HEK293T (cell line): ENCODE results near the gene ACHE.
A peak's percentile ranks its signal among the peaks of the same experiment; 100 is the strongest.

Source experiments
- CTCF ChIA-PET: fragments of 350-600 bp; formaldehyde crosslinking; extraction: SDS; loops from one replicate; lab custom pipeline; 2021; ENCODE audit warnings: antibody characterized with exemption, inconsistent platforms; lab: Yijun Ruan, JAX
- POLR2A ChIA-PET: fragments of 350-600 bp; formaldehyde crosslinking; extraction: SDS; loops from one replicate; lab custom pipeline; 2020; ENCODE audit warnings: antibody characterized with exemption, inconsistent platforms; lab: Yijun Ruan, JAX
- DNase-seq: peaks from one replicate; pipeline ENCODE4 v3.0.0; 2012; ENCODE audit warnings: mixed read lengths; ENCODE audit errors: extremely low spot score
- ARNT ChIP-seq: fragments of 450-650 bp; IDR thresholded peaks from 2 replicates; pipeline ENCODE4 v1.6.1; 2017; ENCODE audit warnings: mild to moderate bottlenecking
- BHLHE40 ChIP-seq: fragments of 450-650 bp; IDR thresholded peaks from 2 replicates; pipeline ENCODE4 v1.6.1; 2016; ENCODE audit warnings: mild to moderate bottlenecking, moderate library complexity, borderline replicate concordance
- CTBP1 ChIP-seq: fragments of 450-650 bp; IDR thresholded peaks from 2 replicates; pipeline ENCODE4 v1.6.1; 2016; ENCODE audit warnings: borderline replicate concordance
- ELF4 ChIP-seq: fragments of 450-650 bp; IDR thresholded peaks from 2 replicates; pipeline ENCODE4 v1.6.1; 2017; ENCODE audit warnings: antibody characterized with exemption
- FOXA1 ChIP-seq: fragments of 450-650 bp; IDR thresholded peaks from 2 replicates; pipeline ENCODE4 v1.6.1; 2016; ENCODE audit warnings: mild to moderate bottlenecking
- FOXK2 ChIP-seq: fragments of 450-650 bp; IDR thresholded peaks from 2 replicates; pipeline ENCODE4 v1.6.1; 2016; ENCODE audit warnings: mild to moderate bottlenecking
- FOXM1 ChIP-seq: fragments of 450-650 bp; IDR thresholded peaks from 2 replicates; pipeline ENCODE4 v1.6.1; 2017; ENCODE audit warnings: mild to moderate bottlenecking, borderline replicate concordance
- HDGF ChIP-seq: fragments of 450-650 bp; IDR thresholded peaks from 2 replicates; pipeline ENCODE4 v1.6.1; 2017; ENCODE audit warnings: antibody characterized with exemption, borderline replicate concordance
- L3MBTL2 ChIP-seq: fragments of 450-650 bp; conservative IDR thresholded peaks from 2 replicates; pipeline ENCODE4 v1.6.1; 2016; ENCODE audit warnings: mild to moderate bottlenecking
- NFRKB ChIP-seq: fragments of 450-650 bp; IDR thresholded peaks from 2 replicates; pipeline ENCODE4 v1.6.1; 2016; ENCODE audit warnings: mild to moderate bottlenecking, moderate library complexity
- SP1 ChIP-seq: fragments of 450-650 bp; IDR thresholded peaks from 2 replicates; pipeline ENCODE4 v1.6.1; 2017
- SUZ12 ChIP-seq: fragments of 450-650 bp; IDR thresholded peaks from 2 replicates; pipeline ENCODE4 v1.6.1; 2016; ENCODE audit warnings: mild to moderate bottlenecking
- TARDBP ChIP-seq: fragments of 450-650 bp; IDR thresholded peaks from 2 replicates; pipeline ENCODE4 v1.6.1; 2016
- ZNF384 ChIP-seq: fragments of 450-650 bp; IDR thresholded peaks from 2 replicates; pipeline ENCODE4 v1.6.1; 2016
- TF ChIP-seq, protein P1 (sequence below): fragments of 450-650 bp; IDR thresholded peaks from 2 replicates; pipeline ENCODE4 v1.6.1; 2016

Gene ACHE

DNA sequence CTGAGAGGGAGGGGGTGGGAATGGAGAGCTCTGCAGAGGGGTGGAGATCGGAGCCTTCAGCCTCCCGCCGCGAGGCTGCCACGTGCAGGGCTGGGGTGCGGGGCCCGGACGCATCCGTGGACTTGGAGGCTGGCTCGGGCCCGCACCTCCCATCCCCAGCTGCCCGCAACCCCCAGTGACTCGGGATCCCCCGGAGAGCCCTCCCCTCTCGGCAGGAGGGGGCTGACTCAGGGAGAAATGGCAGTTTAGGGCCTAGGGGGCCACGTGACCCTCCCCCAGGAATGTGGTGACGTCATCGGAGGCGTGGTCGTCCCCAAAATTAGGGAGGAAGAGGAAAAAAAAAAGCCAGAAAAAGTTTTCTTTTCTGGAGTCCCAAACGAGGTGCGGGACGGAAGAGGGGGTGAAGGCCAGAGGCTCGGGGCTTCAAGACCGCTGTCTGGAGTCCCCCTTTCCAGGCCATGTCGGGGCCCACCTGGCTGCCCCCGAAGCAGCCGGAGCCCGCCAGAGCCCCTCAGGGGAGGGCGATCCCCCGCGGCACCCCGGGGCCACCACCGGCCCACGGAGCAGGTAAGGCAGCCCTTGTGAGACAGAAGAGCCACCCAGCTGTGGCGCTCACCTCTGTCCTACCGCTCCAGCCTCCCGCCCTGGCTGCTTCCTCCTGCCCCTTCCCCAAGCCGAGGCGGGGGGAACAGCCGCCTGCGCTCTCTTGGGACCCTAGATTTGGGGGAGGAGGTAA lies 28.5 kb downstream of the ACHE start, which contains the start of gene TRIP6:
TRIP6 (plus strand) TSS at position 348 of the 736 bp plus-strand sequence; CDS start at position 459, 111 bp downstream.
- CTCF ChIA-PET, result no interaction called here
- peak; percentile 81 for DNase-seq
- POLR2A ChIA-PET, result interaction anchor here (0.6 to 1.6 kb wide), 5 partner anchors 8 to 40 kb away, joined by 3 to 15 read pairs (median 4); partner anchors contain the start of genes EPHB4, SRRT and UFSP1
- TF ChIP-seq FOXM1 (peak; percentile 51; the same call in 1 of the 2 replicates), TARDBP (no peak), FOXK2 (no peak), BHLHE40 (no peak), L3MBTL2 (peak; percentile 91), CTBP1 (peak; percentile 66; the same call in 1 of the 2 replicates), ZNF384 (peak; percentile 68; the same call in 1 of the 2 replicates)

DNA sequence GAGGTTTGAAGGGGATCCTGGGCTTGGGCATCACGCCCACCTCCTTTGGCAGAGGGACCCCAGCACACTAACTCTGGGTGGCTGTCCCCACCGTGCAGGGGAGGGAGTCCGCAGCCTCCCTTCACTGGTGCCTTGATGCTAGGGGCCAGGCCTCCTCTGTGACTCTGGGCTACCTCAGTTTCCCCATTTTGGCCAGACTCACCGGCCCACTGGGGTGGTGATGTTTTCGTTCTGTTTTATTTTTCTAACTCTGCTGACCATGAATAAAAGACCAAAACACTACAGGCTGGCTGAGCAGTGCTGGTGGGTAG lies 29.0 kb downstream of the ACHE start:
- POLR2A ChIA-PET, result interaction anchor here (0.6 to 1.6 kb wide), 5 partner anchors 9 to 39 kb away, joined by 3 to 15 read pairs (median 4); partner anchors contain the start of genes EPHB4, SRRT and UFSP1
- DNase-seq, result no peak
- CTCF ChIA-PET, result no interaction called here
- TF ChIP-seq, protein P1, sequence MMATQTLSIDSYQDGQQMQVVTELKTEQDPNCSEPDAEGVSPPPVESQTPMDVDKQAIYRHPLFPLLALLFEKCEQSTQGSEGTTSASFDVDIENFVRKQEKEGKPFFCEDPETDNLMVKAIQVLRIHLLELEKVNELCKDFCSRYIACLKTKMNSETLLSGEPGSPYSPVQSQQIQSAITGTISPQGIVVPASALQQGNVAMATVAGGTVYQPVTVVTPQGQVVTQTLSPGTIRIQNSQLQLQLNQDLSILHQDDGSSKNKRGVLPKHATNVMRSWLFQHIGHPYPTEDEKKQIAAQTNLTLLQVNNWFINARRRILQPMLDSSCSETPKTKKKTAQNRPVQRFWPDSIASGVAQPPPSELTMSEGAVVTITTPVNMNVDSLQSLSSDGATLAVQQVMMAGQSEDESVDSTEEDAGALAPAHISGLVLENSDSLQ, result no peak
- no peak for TF ChIP-seq FOXM1
- TF ChIP-seq BHLHE40, result no peak
- TF ChIP-seq FOXK2, result no peak
- TF ChIP-seq HDGF, result no peak
- no peak for TF ChIP-seq ARNT
- no peak for TF ChIP-seq FOXA1
- no peak for TF ChIP-seq CTBP1

DNA sequence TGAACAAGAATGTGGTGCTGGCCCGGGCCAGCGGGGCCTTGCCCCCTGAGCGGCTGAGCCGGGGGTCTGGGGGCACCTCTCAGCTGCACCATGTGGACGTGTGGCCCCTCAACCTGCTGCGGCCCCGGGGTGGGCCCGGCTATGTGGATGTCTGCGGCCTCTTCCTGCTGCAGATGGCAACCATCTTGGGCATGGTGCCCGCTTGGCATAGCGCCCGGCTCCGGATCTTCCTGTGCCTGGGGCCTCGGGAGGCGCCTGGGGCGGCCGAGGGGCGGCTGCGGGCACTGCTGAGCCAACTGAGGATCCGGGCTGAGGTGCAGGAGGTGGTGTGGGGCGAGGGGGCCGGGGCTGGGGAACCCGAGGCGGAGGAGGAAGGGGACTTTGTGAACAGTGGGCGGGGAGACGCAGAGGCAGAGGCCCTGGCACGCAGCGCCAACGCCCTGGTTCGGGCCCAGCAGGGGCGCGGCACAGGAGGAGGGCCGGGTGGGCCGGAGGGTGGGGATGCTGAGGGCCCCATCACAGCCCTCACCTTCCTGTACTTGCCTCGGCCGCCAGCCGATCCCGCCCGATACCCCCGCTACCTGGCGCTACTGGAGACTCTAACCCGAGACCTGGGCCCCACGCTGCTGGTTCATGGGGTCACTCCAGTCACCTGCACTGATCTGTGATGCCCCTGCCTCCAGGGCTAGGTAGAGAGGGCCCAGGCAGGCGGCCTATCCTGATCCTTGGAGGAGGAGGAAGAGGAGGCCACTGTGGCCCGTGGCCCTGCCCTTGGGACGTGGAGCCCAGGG lies 29.6 kb downstream of the ACHE start:
- DNase-seq, result no peak
- ChIA-PET POLR2A (interaction anchor here (1.0 to 1.6 kb wide), 4 partner anchors 9 to 39 kb away, joined by 4 to 15 read pairs (median 6); partner anchors contain the start of genes EPHB4, SRRT and UFSP1), CTCF (no interaction called here)

DNA sequence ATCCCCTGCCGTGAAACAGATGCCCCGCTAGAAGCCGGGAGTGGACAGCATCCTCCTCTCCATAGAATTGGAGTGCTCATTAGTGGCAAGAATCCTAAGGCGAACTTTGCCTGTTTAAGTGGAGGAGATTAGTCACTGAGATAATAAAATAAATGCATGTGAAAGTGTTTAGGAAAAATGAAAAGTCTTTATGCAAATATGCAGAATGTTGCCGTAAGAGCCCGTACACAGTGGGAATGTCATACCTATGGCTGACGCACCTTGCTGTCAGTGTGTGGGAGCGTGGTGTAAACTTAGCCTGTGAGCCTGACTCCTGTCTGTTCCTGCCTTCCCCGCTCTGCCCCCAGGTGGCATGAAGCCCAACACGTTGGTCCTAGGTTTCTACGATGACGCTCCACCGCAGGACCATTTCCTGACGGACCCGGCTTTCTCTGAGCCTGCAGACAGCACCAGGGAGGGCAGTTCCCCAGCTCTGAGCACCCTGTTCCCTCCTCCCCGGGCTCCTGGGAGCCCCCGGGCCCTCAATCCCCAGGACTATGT lies 30.2 kb downstream of the ACHE start:
- no peak for DNase-seq
- CTCF ChIA-PET, result no interaction called here

More for the DNA sequence above, 29.6 kb downstream of the ACHE start:
- TF ChIP-seq ELF4 (no peak), FOXK2 (no peak), NFRKB (no peak), L3MBTL2 (no peak)
- TF ChIP-seq, protein P1, result no peak

DNA sequence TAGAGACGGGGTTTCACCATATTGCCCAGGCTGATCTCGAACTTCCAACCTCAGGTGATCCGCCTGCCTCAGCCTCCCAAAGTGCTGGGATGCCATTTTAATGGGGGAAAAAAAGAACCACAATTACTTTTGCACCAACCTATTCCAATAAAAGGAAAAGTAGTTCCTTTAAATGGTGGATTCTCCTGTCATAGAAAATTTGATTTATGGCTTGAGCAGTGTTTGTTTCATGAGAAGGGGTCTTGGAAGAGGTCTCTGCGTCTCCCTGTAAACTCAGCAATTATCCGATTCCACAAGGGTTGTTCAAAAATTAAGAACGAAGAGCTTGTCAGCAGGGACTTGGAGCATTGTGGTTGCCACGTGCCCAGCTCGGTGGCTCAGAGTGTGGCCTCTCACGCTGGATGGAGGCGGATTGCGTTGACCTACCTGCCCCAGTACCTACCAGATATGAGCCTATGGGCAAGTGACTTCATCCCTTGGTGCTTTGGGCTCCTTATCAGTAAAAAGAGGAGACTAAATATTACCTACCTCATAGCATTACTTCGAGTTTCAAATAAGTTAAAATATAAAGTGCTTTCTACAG lies 31.3 kb downstream of the ACHE start:
- TF ChIP-seq, protein P1, result peak; percentile 67
- TF ChIP-seq FOXM1 (no peak), NFRKB (no peak), BHLHE40 (no peak), SP1 (no peak), ZNF384 (no peak)
- CTCF ChIA-PET, result interaction anchor here (0.5 kb wide), 1 partner anchor 48 kb away, joined by 6 read pairs; no protein-coding TSS in a partner anchor
- POLR2A ChIA-PET, result interaction anchor here (1.0 kb wide), 1 partner anchor 11 kb away, joined by 3 read pairs; the partner anchor contains the start of gene SRRT
- DNase-seq, result no peak

More for the DNA sequence above, 30.2 kb downstream of the ACHE start:
- POLR2A ChIA-PET, result interaction anchor here (0.6 kb wide), 1 partner anchor 9 kb away, joined by 4 read pairs; the partner anchor contains the start of gene SRRT
- no peak for TF ChIP-seq ARNT
- no peak for TF ChIP-seq NFRKB
- no peak for TF ChIP-seq ELF4
- TF ChIP-seq FOXM1, result no peak
- TF ChIP-seq, protein P1, result no peak
- no peak for TF ChIP-seq BHLHE40
- TF ChIP-seq FOXK2, result no peak
- TF ChIP-seq HDGF, result no peak
- no peak for TF ChIP-seq CTBP1
- TF ChIP-seq L3MBTL2, result no peak
- TF ChIP-seq ZNF384, result no peak
- no peak for TF ChIP-seq SUZ12
- no peak for TF ChIP-seq FOXA1
- no peak for TF ChIP-seq TARDBP
- TF ChIP-seq SP1, result no peak
